Fibroblast of mammary gland (primary cell): Measurements from ENCODE around the gene ZNF396.

ENCODE experiments used
- DNase-seq: peaks from one replicate; pipeline ENCODE4 v3.0.0-alpha.2; 2010; ENCODE audit warnings: low read depth
- H3K4me3 ChIP-seq: 2 replicates; pipeline ENCODE4 v1.5.1; 2011; ENCODE audit warnings: low read depth, mild to moderate bottlenecking, low read length, moderate library complexity; ENCODE audit not compliant: control insufficient read depth
- TF ChIP-seq, protein P1 (sequence below): conservative IDR thresholded peaks from 2 replicates; pipeline ENCODE4 v1.5.1; 2011; ENCODE audit warnings: low read depth, low read length, inconsistent platforms; ENCODE audit not compliant: control insufficient read depth, insufficient read depth

The ZNF396 gene

DNA sequence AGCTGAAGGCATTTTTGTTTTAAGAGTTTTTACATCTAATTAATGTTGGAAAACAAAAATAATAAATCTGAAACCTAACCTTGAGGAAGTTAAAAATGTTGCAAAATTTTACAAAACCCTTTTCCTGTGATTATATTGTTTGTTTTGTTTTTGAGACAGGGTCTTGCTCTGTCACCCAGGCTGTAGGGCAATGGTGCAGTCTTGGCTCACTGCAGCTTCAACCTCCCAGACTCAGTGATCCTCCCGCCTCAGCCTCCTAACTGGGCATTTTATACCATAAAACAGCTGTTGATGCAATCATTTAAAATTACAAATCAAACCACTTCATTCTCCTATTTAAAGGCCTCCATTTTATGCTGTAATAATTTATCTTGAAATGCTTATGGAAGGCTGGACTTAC lies 31.2 kb downstream of the ZNF396 start:
- DNase-seq: no peak
- TF ChIP-seq, protein P1, sequence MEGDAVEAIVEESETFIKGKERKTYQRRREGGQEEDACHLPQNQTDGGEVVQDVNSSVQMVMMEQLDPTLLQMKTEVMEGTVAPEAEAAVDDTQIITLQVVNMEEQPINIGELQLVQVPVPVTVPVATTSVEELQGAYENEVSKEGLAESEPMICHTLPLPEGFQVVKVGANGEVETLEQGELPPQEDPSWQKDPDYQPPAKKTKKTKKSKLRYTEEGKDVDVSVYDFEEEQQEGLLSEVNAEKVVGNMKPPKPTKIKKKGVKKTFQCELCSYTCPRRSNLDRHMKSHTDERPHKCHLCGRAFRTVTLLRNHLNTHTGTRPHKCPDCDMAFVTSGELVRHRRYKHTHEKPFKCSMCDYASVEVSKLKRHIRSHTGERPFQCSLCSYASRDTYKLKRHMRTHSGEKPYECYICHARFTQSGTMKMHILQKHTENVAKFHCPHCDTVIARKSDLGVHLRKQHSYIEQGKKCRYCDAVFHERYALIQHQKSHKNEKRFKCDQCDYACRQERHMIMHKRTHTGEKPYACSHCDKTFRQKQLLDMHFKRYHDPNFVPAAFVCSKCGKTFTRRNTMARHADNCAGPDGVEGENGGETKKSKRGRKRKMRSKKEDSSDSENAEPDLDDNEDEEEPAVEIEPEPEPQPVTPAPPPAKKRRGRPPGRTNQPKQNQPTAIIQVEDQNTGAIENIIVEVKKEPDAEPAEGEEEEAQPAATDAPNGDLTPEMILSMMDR: no peak
- H3K4me3 ChIP-seq: no peak overlapping the region

DNA sequence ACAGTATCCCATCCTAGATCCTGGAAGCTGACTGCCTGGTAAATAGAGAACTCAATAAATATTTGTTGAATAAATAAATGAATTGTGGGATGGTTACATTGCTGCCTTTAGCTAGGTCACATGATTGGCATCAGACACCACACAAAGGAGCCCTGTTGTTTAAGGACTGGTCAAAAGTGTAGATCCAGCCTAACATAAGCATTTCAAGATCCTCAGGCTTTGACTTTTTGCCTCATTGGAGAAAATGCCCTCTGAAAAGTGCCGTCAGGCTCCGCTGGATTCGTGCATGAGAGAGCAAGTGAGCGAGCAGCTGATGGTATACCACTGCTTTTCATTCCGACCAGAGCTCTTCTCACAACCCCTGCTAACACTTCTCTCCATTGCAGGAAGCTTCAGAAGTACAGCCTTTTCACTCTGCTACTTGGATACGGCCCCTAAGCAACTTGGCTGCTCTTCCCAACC lies 31.6 kb downstream of the ZNF396 start:
- no peak for DNase-seq
- TF ChIP-seq, protein P1: no peak
- no peak overlapping the region for H3K4me3 ChIP-seq

DNA sequence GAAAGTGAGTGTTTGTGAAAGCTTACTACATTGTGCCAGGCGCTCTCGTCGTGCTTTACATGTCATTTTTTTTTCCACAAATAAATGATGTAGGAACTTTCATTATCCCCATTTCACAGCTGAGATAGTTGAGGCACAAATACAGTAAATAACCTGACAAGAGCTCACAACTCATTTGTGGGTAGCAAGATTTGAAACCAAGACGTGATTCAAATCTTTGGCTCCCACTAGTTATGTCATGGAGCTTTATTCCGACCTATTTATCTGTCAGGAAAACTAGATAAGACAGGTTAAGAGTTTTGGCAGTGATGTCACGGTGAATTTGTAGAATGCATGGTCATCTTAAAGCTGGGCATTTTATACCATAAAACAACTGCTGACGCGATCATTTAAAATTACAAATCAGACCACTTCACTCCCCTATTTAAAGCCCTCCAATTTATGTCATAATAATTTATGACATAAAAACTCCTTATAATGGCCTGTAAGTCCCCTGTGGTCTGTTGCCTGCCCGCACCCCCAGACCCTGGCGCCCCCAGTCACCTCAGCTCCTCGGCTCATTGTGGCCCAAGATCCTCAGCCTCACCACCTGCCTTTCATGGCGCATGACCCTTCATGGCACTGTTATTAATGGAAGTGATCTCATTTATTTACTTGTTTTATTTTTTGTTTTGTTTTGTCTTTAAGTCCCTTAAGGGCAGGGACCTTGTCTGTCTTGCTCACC lies 32.2 kb downstream of the ZNF396 start:
- H3K4me3 ChIP-seq: peak overlapping the region; percentile 77
- DNase-seq: no peak
- TF ChIP-seq, protein P1: no peak

DNA sequence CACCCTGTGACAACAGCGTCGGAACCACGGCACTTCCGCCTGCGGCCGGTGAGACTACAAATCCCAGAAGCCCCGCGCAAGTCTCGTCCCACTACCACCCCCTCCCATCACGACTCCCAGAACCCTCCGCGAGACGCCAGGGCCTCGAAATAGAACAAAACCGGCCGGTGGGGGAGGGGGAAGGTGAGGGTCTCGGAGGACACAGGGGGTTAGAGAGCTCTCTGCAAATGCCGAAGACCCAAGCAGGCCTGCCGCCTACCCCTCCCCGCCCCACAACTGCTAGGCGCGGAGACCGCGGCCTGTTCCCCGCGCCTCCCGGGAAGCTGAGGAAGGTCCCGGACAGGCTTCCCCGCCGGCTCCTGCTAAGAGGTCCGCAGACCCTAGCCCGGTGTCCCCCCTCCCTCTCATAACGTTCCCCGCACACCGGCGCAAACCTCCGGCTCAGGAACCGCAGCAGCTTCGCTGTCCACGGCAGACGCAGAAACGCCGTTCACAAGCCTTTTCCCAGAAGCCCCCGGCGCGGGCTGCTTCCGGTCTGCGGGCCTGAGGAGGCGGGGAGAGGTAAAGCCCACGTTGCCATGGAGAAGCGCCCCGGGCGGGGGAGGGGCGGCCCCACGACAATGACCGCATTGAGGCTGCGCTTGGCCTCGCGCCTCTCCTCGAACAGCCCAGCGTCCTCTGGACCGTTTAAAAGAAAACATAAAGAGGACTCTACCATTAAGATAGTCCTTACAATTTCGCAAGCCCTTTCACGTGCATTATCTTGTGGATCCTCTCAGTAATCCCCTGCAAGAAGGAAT lies 33.0 kb downstream of the ZNF396 start, which contains the start of gene ZNF24:
ZNF24 (minus strand) TSS at position 485 of the 800 bp plus-strand sequence. CDS start 3,770 bp downstream, outside the sequence.
- TF ChIP-seq, protein P1: no peak
- DNase-seq: peak; percentile 85
- peak within 1 kb of the TSS; percentile 77 for H3K4me3 ChIP-seq

DNA sequence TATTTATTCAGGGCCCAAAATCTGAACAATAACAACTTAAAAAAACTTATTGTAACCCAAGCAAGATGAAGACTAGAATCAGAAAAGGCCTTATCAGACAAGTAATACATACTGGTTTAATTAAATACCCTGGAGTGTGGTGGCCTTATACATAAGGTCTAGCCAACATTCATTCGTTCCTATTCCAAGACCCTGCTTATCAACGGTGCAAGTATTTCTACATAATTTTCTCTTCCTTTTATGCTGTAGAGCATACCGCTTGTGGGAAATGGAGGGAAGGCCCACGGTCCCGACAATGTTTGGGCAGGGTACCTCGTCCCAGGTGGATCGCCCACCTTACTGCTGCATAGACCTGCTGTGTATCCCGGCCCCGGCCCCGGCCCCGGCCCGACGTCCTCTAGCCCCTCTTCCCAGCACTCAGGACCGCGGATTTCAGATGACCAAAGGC lies 33.6 kb downstream of the ZNF396 start:
- H3K4me3 ChIP-seq: peak overlapping the region; percentile 77
- TF ChIP-seq, protein P1: no peak
- DNase-seq: no peak

DNA sequence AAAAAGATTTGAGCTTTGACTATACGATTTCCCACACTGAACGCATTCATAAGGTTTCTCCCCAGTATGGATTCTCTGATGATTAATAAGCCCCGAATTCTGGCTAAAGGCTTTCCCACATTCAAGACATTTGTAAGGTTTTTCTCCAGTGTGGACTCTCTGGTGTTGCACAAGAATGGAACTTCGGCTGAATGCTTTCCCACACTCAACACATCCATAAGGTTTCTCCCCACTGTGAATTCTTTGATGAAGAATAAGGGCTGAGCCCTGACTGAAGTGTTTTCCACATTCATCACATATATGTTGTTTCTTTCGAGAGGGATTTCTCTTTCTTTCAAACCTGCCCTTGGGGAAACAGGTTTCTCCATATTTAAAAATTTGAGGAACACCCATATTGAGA lies 39.9 kb downstream of the ZNF396 start:
- no peak overlapping the region for H3K4me3 ChIP-seq
- TF ChIP-seq, protein P1: no peak
- no peak for DNase-seq
